Type B pancreatic cell (in vitro differentiated cells): ENCODE results near the gene ZMIZ1. TPM values are rescaled to one million over a fixed set of nuclear protein-coding genes. Genes with fewer than 3 reads are reported as not detected.

Source experiments
- DNase-seq: peaks from one replicate; pipeline ENCODE4 v3.0.0; 2021; ENCODE audit warnings: mixed read lengths; ENCODE audit not compliant: unreplicated experiment; ENCODE audit errors: extremely low spot score
- H3K27ac Mint-ChIP-seq: 2 replicates; pipeline ENCODE4 v1.8.0; 2021; ENCODE audit warnings: mild to moderate bottlenecking, mixed read lengths
- H3K27me3 Mint-ChIP-seq: 2 replicates; pipeline ENCODE4 v1.8.0; 2021; ENCODE audit warnings: mixed read lengths
- H3K36me3 Mint-ChIP-seq: 2 replicates; pipeline ENCODE4 v1.8.0; 2021; ENCODE audit warnings: mixed read lengths
- H3K4me1 Mint-ChIP-seq: one replicate; pipeline ENCODE4 v1.8.0; 2021; ENCODE audit warnings: mixed read lengths; ENCODE audit not compliant: unreplicated experiment
- H3K4me3 Mint-ChIP-seq: 2 replicates; pipeline ENCODE4 v1.8.0; 2021; ENCODE audit warnings: mild to moderate bottlenecking, mixed read lengths
- H3K9me3 Mint-ChIP-seq: 2 replicates; pipeline ENCODE4 v1.8.0; 2021; ENCODE audit warnings: mixed read lengths
- total RNA-seq: library from RNA; stranded (reverse); gene quantifications from 2 replicates; pipeline ENCODE4 v1.2.1, GENCODE V29; 2021; ENCODE audit warnings: low replicate concordance
- TF ChIP-seq, protein P1 (sequence below): fragments of 200-600 bp; sonication (generic); conservative IDR thresholded peaks from 2 replicates; pipeline ENCODE4 v1.5.0; 2021; ENCODE audit warnings: antibody characterized with exemption, mild to moderate bottlenecking

The ZMIZ1 gene
- total RNA-seq, 1 donor from 2014 or later, result 102 TPM

- no peaks in the 10 kb centered on the region for H3K9me3 Mint-ChIP-seq
- peak overlapping the region; percentile 50 for H3K27ac Mint-ChIP-seq
- no peak for DNase-seq
- no peaks in the 10 kb centered on the region for H3K27me3 Mint-ChIP-seq
- TF ChIP-seq, protein P1, sequence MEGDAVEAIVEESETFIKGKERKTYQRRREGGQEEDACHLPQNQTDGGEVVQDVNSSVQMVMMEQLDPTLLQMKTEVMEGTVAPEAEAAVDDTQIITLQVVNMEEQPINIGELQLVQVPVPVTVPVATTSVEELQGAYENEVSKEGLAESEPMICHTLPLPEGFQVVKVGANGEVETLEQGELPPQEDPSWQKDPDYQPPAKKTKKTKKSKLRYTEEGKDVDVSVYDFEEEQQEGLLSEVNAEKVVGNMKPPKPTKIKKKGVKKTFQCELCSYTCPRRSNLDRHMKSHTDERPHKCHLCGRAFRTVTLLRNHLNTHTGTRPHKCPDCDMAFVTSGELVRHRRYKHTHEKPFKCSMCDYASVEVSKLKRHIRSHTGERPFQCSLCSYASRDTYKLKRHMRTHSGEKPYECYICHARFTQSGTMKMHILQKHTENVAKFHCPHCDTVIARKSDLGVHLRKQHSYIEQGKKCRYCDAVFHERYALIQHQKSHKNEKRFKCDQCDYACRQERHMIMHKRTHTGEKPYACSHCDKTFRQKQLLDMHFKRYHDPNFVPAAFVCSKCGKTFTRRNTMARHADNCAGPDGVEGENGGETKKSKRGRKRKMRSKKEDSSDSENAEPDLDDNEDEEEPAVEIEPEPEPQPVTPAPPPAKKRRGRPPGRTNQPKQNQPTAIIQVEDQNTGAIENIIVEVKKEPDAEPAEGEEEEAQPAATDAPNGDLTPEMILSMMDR, result no peak
- H3K4me1 Mint-ChIP-seq, result peaks cover 29% of the 10 kb centered on the region
- peaks cover 4% of the 10 kb centered on the region for H3K36me3 Mint-ChIP-seq
- H3K4me3 Mint-ChIP-seq, result no peak overlapping the region
Measured at GRCh38 chr10:79147306-79147705, 78.5 kb downstream of the ZMIZ1 start.

- no peaks in the 10 kb centered on the region for H3K9me3 Mint-ChIP-seq
- peak overlapping the region; percentile 23 for H3K4me3 Mint-ChIP-seq
- peaks cover 4% of the 10 kb centered on the region for H3K36me3 Mint-ChIP-seq
- H3K27me3 Mint-ChIP-seq, result no peaks in the 10 kb centered on the region
- no peak for DNase-seq
- peaks cover 27% of the 10 kb centered on the region for H3K4me1 Mint-ChIP-seq
- H3K27ac Mint-ChIP-seq, result peak overlapping the region; percentile 87
- TF ChIP-seq, protein P1, result no peak
Measured at GRCh38 chr10:79147796-79148451, 79.2 kb downstream of the ZMIZ1 start.

DNA sequence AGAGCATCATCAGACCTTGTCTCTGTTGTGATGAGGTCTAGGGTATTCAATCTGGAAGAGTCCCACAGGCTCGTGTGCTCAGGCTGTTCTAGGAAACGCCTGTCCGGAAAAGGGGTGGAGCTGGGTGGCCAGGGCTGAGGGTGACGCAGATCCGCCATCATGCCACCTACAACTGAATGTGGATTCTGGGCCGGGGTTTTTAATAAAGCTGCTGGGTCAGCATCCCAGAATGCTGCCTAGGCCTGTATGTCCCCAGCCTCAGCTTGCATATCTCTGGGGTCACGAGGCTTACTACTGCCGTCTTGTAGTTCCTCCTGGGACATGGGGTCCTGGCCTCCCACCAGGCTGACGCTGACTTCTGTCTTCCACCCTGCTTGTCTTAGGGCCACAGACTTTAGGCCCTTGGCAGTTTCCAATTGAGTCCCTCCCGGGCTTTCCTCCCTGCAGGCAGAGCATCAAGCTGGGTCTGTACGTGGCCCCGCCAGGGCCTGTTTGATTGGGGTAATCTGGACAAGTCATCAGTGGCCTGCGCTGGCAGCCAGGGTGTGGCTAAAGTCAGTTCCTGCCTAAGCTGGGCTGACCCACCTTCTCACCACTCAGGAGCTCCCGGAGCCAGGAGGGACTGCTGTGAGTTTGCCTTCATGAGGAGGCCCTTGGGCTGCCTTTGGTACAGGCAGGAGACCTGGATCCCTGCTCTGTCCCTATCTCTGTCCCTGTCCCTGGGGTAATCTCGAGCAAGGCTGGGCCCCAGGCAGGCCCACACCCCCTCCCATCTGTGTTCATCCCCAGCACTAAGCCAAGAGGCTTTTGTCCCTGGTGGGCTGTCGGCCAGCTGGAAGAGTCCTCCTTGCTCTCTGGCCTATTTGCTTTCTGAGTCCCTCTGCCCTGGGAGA is 79.9 kb downstream of the ZMIZ1 start:
- H3K9me3 Mint-ChIP-seq, result no peaks in the 10 kb centered on the region
- TF ChIP-seq, protein P1, result no peak
- H3K36me3 Mint-ChIP-seq, result peaks cover 4% of the 10 kb centered on the region
- H3K27ac Mint-ChIP-seq, result peak overlapping the region; percentile 87
- no peaks in the 10 kb centered on the region for H3K27me3 Mint-ChIP-seq
- no peak overlapping the region for H3K4me3 Mint-ChIP-seq
- no peak for DNase-seq
- H3K4me1 Mint-ChIP-seq, result peaks cover 27% of the 10 kb centered on the region

- H3K36me3 Mint-ChIP-seq, result peaks cover 4% of the 10 kb centered on the region
- peaks cover 27% of the 10 kb centered on the region for H3K4me1 Mint-ChIP-seq
- peak overlapping the region; percentile 87 for H3K27ac Mint-ChIP-seq
Measured at GRCh38 chr10:79149345-79149661, 80.5 kb downstream of the ZMIZ1 start.

GRCh38 chr10:79149662-79150443 is 81.1 kb downstream of the ZMIZ1 start:
- TF ChIP-seq, protein P1, result no peak
- Mint-ChIP-seq H3K36me3 (no peaks in the 10 kb centered on the region), H3K4me1 (peaks cover 22% of the 10 kb centered on the region), H3K27ac (peak overlapping the region; percentile 62), H3K4me3 (no peak overlapping the region), H3K9me3 (no peaks in the 10 kb centered on the region), H3K27me3 (no peaks in the 10 kb centered on the region)
- no peak for DNase-seq

More at GRCh38 chr10:79149345-79149661, 80.5 kb downstream of the ZMIZ1 start:
- no peak for DNase-seq
- Mint-ChIP-seq H3K27me3 (no peaks in the 10 kb centered on the region), H3K9me3 (no peaks in the 10 kb centered on the region), H3K4me3 (no peak overlapping the region)
- TF ChIP-seq, protein P1, result no peak
